ENCODE results near the gene PRKACA.
A peak's percentile ranks its signal among the peaks of the same experiment; 100 is the strongest.
"Not testable (repeated sequence)": the region's sequence is repeated elsewhere in the genome, so short reads cannot be mapped to it uniquely, and the experiment has no call there.

PRKACA gene

GRCh38 chr19:14048443-14049153 lies 69.0 kb downstream of the PRKACA start:
- Histone ChIP-seq H3F3A (ENCODE audit: insufficient read depth, low read length) (no peaks in the 10 kb centered on the region), H4K20me1 (ENCODE audit: insufficient read depth, low read length) (no peaks in the 10 kb centered on the region), H3K9ac (ENCODE audit: low read length) (no peak overlapping the region), H3K4me2 (ENCODE audit: low read depth, low read length) (no peak overlapping the region), H3K79me2 (ENCODE audit: low read length) (no peaks in the 10 kb centered on the region), H3K4me3 (ENCODE audit: low read length) (no peak overlapping the region), H2AFZ (ENCODE audit: low read length) (no peak overlapping the region), H3K9me3 (replicated peaks; ENCODE audit: insufficient read depth, low read length) (no peaks in the 10 kb centered on the region), H3K27me3 (replicated peaks; ENCODE audit: insufficient read depth, low read length) (no peaks in the 10 kb centered on the region), H3K36me3 (replicated peaks; ENCODE audit: insufficient read depth, low read length) (no peaks in the 10 kb centered on the region), H3K4me1 (ENCODE audit: low read length) (no peaks in the 10 kb centered on the region), H3K27ac (ENCODE audit: low read length) (no peak overlapping the region), H3K9me2 (replicated peaks; ENCODE audit: insufficient read depth, low read length) (no peaks in the 10 kb centered on the region)
- peak; percentile 51 for DNase-seq
- TF ChIP-seq EZH2phosphoT487 (IDR thresholded peaks at IDR 0.05; ENCODE audit: low read length) (no peak), CTCF (IDR thresholded peaks at IDR 0.05; ENCODE audit: low read length) (peak; percentile 97)

GRCh38 chr19:14047866-14048265 lies 69.7 kb downstream of the PRKACA start:
- not testable (repeated sequence) for H3K9me3 ChIP-seq (replicated peaks; ENCODE audit: insufficient read depth, low read length); H3K79me2 ChIP-seq (ENCODE audit: low read length); H4K20me1 ChIP-seq (ENCODE audit: insufficient read depth, low read length); H3K4me1 ChIP-seq (ENCODE audit: low read length); H2AFZ ChIP-seq (ENCODE audit: low read length); DNase-seq; H3K4me2 ChIP-seq (ENCODE audit: low read depth, low read length); H3K9ac ChIP-seq (ENCODE audit: low read length); H3K27ac ChIP-seq (ENCODE audit: low read length); H3K4me3 ChIP-seq (ENCODE audit: low read length); H3F3A ChIP-seq (ENCODE audit: insufficient read depth, low read length); H3K27me3 ChIP-seq (replicated peaks; ENCODE audit: insufficient read depth, low read length); H3K36me3 ChIP-seq (replicated peaks; ENCODE audit: insufficient read depth, low read length); H3K9me2 ChIP-seq (replicated peaks; ENCODE audit: insufficient read depth, low read length)

GRCh38 chr19:14042659-14043608 lies 74.6 kb downstream of the PRKACA start:
- peak; percentile 62 for DNase-seq
- peak overlapping the region; percentile 30; the same call in 1 of the 2 replicates for H2AFZ ChIP-seq (ENCODE audit: low read length)
- peak overlapping the region; percentile 38 for H3K4me2 ChIP-seq (ENCODE audit: low read depth, low read length)
- not testable (repeated sequence) for H3K4me3 ChIP-seq (ENCODE audit: low read length); H3K9me2 ChIP-seq (replicated peaks; ENCODE audit: insufficient read depth, low read length); H3F3A ChIP-seq (ENCODE audit: insufficient read depth, low read length); H3K79me2 ChIP-seq (ENCODE audit: low read length); H3K36me3 ChIP-seq (replicated peaks; ENCODE audit: insufficient read depth, low read length); H4K20me1 ChIP-seq (ENCODE audit: insufficient read depth, low read length); H3K9me3 ChIP-seq (replicated peaks; ENCODE audit: insufficient read depth, low read length); H3K27me3 ChIP-seq (replicated peaks; ENCODE audit: insufficient read depth, low read length)
- H3K27ac ChIP-seq (ENCODE audit: low read length), result peak overlapping the region; percentile 75
- H3K9ac ChIP-seq (ENCODE audit: low read length), result peak overlapping the region; percentile 52
- peaks cover 13% of the 10 kb centered on the region for H3K4me1 ChIP-seq (ENCODE audit: low read length)
- peak; percentile 53 for TF ChIP-seq CTCF (IDR thresholded peaks at IDR 0.05; ENCODE audit: low read length)
